Activated CD4-positive, alpha-beta T cell treated with anti-CD3 and anti-CD28 coated beads, Interleukin-2, amount 50 U/mL, for 48 hours (primary cell): Measurements from ENCODE around the gene GYG1.

ENCODE experiments used
- DNase-seq, 2 experiments: peaks; one replicate each; pipeline ENCODE4 v3.0.0-alpha.2; 2020

GYG1 gene

GRCh38 chr3:148992027-148992634 is 791 bp downstream of the GYG1 start:
- DNase-seq: peak; percentile 40 to 44

- DNase-seq: no peak
These were observed 1.4 kb downstream of the GYG1 start for GRCh38 chr3:148992635-148993255.

- no peak for DNase-seq
These were observed 6.3 kb downstream of the GYG1 start for GRCh38 chr3:148997623-148998022.

DNA sequence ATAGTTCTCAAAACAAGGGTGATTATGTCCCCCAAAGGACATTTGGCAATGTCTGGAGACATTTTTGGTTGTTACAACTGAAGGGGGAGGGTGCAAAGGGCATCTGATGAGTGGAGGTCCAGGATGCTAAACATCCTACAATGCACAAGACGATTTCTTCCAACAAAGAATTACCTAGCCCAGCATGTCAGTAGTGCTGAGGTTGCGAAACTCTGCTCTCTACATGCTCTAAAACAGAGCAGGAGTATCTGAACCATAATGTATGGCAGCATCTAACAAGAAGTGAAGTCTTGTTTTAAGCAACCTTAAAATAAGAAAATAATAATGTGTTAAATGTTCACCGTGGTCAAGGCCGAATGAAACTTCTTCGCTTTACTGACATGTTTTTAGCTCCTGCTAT is 7.0 kb downstream of the GYG1 start:
- no peak for DNase-seq

GRCh38 chr3:148998715-148999423 is 7.5 kb downstream of the GYG1 start:
- no peak for DNase-seq

- DNase-seq: no peak
These were observed 8.5 kb downstream of the GYG1 start for GRCh38 chr3:148999806-149000205.

GRCh38 chr3:149000206-149000745 is 8.9 kb downstream of the GYG1 start:
- no peak for DNase-seq

DNA sequence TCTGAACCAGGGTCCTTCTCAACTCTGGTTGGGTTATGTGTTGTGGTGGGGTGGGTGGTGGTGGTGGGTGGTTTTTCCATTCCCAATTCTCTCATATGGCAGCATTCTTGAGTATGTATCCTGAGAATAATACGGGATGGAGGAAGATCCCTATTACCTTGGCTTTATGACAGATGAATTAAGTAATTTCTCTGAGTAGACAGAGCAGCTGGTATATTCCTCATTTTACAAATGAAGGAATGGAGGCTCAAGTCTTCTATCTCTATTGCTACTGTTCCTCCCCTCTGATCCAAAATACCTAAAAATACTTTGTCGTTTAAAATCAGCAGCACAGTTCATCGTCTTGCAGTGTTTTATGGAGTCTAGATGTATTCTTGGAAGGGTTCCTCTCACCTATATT is 10.4 kb downstream of the GYG1 start:
- no peak for DNase-seq

DNA sequence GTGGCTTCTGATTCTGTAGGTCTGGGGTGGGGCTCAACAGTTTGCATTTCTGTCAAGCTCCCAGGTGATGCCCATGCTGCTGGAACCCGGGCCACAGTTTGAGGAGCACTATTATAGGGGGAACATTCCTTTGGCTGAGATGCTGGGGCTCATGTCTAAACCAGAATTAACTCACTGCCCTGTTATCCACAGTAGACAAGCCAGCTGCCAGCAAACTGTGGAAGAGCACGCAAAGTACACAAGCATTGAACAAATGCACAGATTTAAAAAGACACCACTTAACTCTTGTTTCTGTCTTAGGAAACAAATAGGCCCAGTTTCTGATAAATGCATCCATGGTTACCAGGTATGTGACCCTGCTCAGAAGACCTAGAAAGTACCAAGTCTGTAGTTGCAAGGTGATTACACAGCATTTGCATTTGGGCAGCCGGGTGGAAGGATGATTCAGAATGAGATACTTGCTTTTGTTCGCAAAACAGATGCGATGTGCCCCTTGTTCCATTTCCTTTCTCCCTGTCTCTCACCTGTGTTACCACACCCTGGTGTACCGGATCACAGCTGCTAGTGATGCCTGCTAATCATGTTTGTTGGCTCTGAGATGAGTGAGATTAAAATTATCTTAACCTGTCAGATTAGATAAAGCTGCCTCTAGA is 12.4 kb downstream of the GYG1 start:
- DNase-seq: no peak

- no peak for DNase-seq
These were observed 13.3 kb downstream of the GYG1 start for GRCh38 chr3:149004622-149005021.

DNA sequence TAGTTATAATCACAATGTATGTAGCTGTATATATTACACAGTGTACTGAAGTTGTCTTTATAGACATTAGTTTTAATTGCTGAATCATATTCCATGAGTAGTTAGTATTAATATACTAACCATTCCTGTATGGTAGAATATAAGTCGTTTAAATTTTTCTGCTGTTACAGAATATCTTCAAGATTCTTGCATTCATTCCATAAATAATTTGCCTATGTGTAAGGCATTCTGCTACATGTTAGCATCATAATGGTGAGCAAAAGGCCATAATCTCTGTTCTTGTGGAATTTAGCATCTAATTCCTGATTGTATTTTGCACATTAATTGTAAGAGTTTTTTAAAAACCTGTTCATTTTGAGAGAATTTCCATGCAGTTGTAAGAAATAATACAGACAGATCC is 14.1 kb downstream of the GYG1 start:
- DNase-seq: no peak

DNA sequence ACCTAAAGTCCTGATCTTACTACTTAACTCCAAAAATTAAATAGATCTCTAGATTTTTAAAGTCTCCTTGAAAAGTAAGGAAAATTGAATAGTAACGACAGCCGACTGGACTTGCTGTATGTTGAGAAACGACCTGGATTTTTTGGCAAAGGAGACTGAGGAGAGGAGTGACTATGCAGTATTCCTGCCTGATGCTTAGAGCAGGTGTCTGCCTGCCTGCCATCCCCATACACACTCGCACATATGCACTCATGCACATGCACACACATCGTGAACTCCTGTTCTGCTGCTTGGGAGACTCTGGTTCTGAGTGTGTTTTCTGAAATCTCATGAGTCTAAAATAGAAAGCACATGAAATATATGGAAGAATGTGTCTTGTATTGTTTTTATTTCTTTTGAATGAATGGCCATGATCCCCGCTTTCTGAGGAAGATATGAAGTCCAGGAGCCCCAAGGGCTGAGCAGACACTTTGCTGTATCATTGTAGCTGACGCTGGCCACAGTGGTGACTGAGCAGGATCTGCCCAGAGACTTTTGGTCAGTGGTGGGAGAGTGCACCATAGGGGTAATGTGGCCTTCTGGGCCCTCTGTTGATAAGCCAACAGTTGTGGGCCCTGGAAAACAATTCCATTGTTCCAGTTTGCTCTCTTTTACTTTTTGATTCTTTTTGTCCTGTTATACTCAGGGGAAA is 16.4 kb downstream of the GYG1 start:
- DNase-seq: no peak

GRCh38 chr3:149009732-149010131 is 18.4 kb downstream of the GYG1 start:
- no peak for DNase-seq

DNA sequence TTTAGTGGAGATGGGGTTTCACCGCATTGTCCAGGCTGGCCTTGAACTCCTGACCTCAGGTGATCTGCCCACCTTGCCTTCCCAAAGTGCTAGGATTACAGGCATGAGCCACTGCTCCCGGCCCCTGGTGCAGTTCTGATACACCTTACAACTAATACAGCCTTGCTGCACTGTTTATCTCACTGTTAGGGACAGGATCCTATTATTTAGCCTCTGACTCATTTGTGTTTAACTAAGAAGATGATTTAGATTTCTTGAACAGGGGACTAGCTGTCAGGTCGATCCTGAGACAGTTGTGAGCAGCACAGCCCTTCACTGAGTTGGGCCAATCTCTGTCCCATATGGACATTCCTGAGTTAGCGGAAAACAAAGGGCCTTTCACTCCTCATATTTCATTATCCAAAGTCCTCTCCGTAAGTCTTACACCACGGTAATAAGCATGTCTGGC is 19.2 kb downstream of the GYG1 start:
- no peak for DNase-seq

- DNase-seq: no peak
These were observed 19.6 kb downstream of the GYG1 start for GRCh38 chr3:149010966-149011365.

- no peak for DNase-seq
These were observed 20.3 kb downstream of the GYG1 start for GRCh38 chr3:149011676-149012075.

DNA sequence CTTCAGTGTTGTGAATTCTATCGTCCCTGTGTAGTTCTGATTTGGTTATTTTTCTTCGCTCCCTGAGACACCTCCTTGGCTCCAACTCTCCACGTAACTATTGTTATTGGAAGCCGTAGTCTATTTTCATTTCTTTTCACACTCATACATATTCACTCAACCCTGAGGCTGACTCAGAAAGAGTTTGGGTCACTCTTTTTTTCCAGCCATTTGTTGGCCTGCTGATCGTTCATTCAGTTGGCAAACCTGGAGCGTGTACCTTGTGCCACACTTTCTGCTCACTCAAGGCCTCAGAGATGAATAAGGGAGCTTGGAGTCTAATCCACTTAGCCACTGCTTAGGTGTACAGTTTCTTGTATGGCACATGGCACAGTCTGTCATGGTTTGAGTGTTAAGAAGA is 22.4 kb downstream of the GYG1 start:
- DNase-seq: no peak

- DNase-seq: no peak
These were observed 24.1 kb downstream of the GYG1 start for GRCh38 chr3:149015393-149015792.

DNA sequence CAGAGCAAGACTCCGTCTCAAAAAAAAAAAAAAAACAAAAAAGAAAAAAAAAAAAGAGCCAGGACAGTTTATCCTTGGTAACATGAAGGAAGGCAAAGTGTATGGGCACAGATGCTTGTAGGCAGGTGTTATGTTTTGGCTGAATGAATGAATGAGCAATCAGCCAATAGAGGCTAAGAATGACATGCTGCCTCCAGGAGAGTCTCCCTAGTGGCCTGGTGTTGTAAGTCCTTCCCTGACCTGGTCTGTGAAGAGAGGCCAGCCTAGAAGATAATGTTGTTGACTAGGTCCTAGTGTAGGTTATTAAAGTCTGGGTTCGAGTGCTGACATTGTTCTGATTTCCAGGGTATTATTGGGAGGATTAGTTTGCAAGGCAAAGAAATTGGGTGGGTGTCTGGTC is 24.9 kb downstream of the GYG1 start:
- no peak for DNase-seq

GRCh38 chr3:149016669-149017541 is 25.6 kb downstream of the GYG1 start:
- no peak for DNase-seq

GRCh38 chr3:149018247-149018646 is 26.9 kb downstream of the GYG1 start:
- no peak for DNase-seq

- no peak for DNase-seq
These were observed 28.2 kb downstream of the GYG1 start for GRCh38 chr3:149019580-149019979.
